ENCODE results near the gene HEBP1.

HEBP1 gene

GRCh38 chr12:12999271-12999958 is 650 bp downstream of the HEBP1 start:
- TF ChIP-seq CTCF (IDR thresholded peaks at IDR 0.05; ENCODE audit: borderline replicate concordance, insufficient read depth, low read depth, low read length) = no peak
- H3K4me3 ChIP-seq (ENCODE audit: low read depth, low read length) = no peak overlapping the region

- no peak for TF ChIP-seq CTCF (IDR thresholded peaks at IDR 0.05; ENCODE audit: borderline replicate concordance, insufficient read depth, low read depth, low read length)
- H3K4me3 ChIP-seq (ENCODE audit: low read depth, low read length) = no peak overlapping the region
Measured at GRCh38 chr12:12998248-12998647, 1.8 kb downstream of the HEBP1 start.

GRCh38 chr12:12997734-12998133 is 2.3 kb downstream of the HEBP1 start:
- TF ChIP-seq CTCF (IDR thresholded peaks at IDR 0.05; ENCODE audit: borderline replicate concordance, insufficient read depth, low read depth, low read length) = no peak
- H3K4me3 ChIP-seq (ENCODE audit: low read depth, low read length) = no peak overlapping the region

GRCh38 chr12:12997156-12997555 is 2.9 kb downstream of the HEBP1 start:
- no peak for TF ChIP-seq CTCF (IDR thresholded peaks at IDR 0.05; ENCODE audit: borderline replicate concordance, insufficient read depth, low read depth, low read length)
- no peak overlapping the region for H3K4me3 ChIP-seq (ENCODE audit: low read depth, low read length)

- H3K4me3 ChIP-seq (ENCODE audit: low read depth, low read length) = no peak overlapping the region
- no peak for TF ChIP-seq CTCF (IDR thresholded peaks at IDR 0.05; ENCODE audit: borderline replicate concordance, insufficient read depth, low read depth, low read length)
Measured at GRCh38 chr12:12996209-12996608, 3.9 kb downstream of the HEBP1 start.

GRCh38 chr12:12995088-12995487 is 5.0 kb downstream of the HEBP1 start:
- no peak for TF ChIP-seq CTCF (IDR thresholded peaks at IDR 0.05; ENCODE audit: borderline replicate concordance, insufficient read depth, low read depth, low read length)
- H3K4me3 ChIP-seq (ENCODE audit: low read depth, low read length) = no peak overlapping the region

GRCh38 chr12:12993367-12993766 is 6.7 kb downstream of the HEBP1 start:
- TF ChIP-seq CTCF (IDR thresholded peaks at IDR 0.05; ENCODE audit: borderline replicate concordance, insufficient read depth, low read depth, low read length) = no peak
- H3K4me3 ChIP-seq (ENCODE audit: low read depth, low read length) = no peak overlapping the region
